ENCODE data around the gene EIF3L.

Gene EIF3L

DNA sequence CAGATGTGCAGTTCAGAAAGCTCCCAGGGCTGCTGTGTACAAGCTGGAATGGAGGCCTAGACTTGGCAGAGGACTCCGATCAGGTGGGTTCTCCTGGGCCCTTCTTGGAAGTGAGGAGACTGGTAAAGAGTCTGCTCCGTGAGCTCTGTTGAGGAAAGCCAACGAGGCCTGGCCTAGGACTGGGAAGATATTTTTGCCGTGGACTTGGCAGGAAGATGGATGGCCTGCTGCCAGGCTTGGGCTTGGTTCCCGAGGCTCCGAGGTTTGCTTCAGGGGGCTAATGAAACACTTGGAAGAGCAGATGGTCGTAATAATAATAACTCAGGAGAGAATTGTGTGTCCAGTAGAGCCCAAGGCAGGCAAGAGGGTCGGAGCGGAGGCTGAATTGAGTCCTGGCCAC lies 22.2 kb upstream of the EIF3L start:
- H3K4me1 Mint-ChIP-seq (ENCODE audit: low read depth), result peaks cover 5% of the 10 kb centered on the region
- H3K27ac Mint-ChIP-seq, result no peak overlapping the region
- no peak for DNase-seq
- H3K4me3 Mint-ChIP-seq, result no peak overlapping the region
- peaks cover 31% of the 10 kb centered on the region for H3K36me3 Mint-ChIP-seq (ENCODE audit: low read depth)
- peaks cover 27% of the 10 kb centered on the region for H3K27me3 Mint-ChIP-seq
- no peaks in the 10 kb centered on the region for H3K9me3 Mint-ChIP-seq

DNA sequence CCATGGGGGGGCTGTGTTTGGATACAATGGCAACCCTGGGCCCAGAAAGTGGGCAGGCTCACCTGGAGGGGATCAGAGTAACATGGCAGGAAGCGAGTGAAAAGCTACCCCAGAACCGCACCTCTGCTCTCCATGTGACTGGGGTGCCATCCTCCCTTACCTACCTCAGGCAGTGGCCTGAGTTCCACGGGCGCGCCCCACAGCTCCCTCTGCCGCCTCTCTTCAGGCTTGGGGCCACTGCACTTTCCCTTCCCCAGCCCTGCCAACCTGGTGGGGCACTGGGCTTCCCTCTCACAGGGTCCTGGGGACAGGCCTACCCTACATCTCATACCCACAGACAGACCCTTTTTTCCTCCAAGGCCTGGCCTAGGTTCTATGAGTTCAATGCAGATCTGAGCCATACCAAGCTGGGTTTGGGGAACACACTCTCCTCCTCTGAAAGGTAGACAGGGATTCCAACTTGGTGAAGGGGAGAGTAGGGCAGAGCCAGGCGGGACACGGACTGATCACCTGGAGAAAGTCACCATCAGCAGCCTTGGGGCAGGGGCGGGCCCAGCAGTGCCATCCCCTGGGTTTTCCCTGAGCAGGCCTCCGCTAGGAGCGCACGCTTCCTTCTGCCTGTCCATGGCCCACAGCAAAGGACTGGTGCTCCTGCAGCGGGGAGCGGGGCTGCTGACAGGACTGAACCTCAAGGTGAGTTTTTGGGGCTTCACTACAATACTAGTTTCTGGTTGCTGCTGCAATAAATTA lies 19.0 kb upstream of the EIF3L start:
- no peak for DNase-seq
- H3K27ac Mint-ChIP-seq, result no peak overlapping the region
- H3K27me3 Mint-ChIP-seq, result peaks cover 5% of the 10 kb centered on the region
- H3K9me3 Mint-ChIP-seq, result no peaks in the 10 kb centered on the region
- peaks cover 54% of the 10 kb centered on the region for H3K36me3 Mint-ChIP-seq (ENCODE audit: low read depth)
- no peak overlapping the region for H3K4me3 Mint-ChIP-seq
- peaks cover 2% of the 10 kb centered on the region for H3K4me1 Mint-ChIP-seq (ENCODE audit: low read depth)

DNA sequence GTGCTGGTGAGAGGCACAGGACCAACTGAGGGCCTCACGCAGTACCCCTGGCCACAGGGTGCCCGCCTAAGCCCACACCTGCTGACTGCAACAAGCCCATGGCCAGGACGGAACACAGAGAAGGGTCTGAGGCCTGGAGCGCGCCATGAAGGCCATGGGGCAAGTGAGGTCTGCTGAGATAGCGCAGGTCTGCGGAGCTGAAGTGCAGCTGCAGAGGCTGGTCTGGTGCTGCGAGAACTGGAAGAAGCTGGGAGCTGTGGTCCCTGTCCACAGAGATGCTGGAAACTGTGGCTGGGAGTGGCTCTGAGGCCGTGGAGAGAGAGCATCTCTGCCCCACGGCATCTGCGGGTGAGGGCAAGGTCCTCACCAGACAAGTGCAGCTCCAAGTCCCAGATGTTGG lies 17.7 kb upstream of the EIF3L start:
- Mint-ChIP-seq H3K4me1 (ENCODE audit: low read depth) (no peaks in the 10 kb centered on the region), H3K27me3 (no peaks in the 10 kb centered on the region), H3K36me3 (ENCODE audit: low read depth) (peaks cover 57% of the 10 kb centered on the region), H3K27ac (no peak overlapping the region), H3K9me3 (no peaks in the 10 kb centered on the region), H3K4me3 (no peak overlapping the region)
- no peak for DNase-seq

DNA sequence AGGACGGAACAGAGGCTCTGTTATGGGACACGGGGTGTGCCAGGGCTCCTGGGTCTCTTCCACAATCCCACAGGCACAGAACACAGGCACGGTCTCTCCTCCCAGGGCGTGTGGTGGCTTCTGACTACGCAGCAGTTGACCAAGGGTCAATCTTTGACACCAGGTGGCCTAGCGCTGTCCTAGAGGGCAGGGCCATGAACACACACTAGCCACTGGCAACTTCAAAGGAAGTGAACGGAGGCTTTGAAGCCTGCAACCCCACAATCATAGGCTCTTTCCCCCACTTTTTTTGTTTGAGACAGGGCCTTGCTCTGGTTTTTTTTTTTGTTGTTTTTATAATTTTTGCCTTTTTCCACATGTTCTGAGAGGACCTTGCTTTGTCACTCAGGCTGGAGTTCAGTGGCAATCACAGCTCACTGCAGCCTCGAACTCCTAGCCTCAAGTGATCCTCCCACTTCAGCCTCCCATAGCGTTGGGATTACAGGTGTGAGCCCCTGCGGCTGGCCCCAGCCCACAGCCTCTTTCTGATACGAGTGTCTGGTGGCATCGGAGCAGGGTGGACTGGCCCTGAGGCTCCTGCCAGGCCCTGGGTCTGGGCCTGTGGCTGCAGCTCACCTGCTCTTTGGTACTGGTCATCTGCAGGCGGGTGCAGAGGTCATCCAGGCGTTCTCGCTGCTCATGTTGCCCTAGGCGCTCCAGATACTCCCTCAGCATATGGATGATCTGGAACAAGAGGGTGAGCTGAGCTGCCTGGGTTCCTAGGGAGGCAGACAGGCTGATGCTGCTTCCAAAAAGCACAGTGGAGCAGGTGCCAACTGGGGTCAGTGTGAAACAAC lies 17.0 kb upstream of the EIF3L start:
- Mint-ChIP-seq H3K4me3 (no peak overlapping the region), H3K27me3 (no peaks in the 10 kb centered on the region), H3K36me3 (ENCODE audit: low read depth) (peaks cover 64% of the 10 kb centered on the region), H3K4me1 (ENCODE audit: low read depth) (no peaks in the 10 kb centered on the region), H3K27ac (no peak overlapping the region), H3K9me3 (no peaks in the 10 kb centered on the region)
- DNase-seq, result no peak

DNA sequence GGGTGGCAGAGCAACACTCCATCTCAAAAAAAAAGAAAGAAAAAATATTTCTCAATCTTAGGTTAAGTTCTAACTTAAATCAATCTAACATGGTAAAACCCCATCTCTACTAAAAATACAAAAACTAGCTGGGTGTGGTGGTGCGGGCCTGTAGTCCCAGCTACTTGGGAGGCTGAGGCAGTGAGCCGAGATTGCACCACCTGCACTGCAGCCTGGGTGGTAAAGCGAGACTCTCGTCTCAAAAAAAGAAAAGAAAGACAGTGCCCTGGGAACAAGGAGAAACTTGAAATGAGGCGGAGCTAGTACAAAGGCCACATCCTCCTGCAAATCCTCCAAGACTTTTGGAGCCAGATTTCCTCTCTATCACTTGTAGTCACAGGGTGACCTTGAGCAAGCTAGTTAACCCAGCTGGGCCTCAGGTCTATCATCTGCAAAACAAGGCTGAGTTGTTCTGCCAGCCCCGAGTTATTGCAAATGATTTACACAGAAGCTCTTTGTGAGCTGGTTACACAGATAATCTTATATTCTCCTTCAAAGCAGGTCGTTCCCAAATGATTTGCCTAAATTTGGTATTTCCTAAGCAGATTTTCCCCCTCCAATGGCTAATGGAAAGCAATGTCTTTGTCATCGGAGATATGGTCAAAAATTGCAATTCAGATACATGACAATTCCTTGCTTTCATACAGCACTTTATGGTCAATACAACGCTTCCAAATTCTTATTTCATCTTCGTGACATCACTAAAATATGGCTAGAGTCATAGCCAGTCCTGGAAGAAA lies 7.0 kb upstream of the EIF3L start:
- Mint-ChIP-seq H3K4me3 (peak overlapping the region; percentile 76), H3K27ac (peak overlapping the region; percentile 63), H3K4me1 (ENCODE audit: low read depth) (peaks cover 19% of the 10 kb centered on the region), H3K27me3 (no peaks in the 10 kb centered on the region), H3K9me3 (peaks cover 3% of the 10 kb centered on the region), H3K36me3 (ENCODE audit: low read depth) (peaks cover 47% of the 10 kb centered on the region)
- DNase-seq, result no peak

DNA sequence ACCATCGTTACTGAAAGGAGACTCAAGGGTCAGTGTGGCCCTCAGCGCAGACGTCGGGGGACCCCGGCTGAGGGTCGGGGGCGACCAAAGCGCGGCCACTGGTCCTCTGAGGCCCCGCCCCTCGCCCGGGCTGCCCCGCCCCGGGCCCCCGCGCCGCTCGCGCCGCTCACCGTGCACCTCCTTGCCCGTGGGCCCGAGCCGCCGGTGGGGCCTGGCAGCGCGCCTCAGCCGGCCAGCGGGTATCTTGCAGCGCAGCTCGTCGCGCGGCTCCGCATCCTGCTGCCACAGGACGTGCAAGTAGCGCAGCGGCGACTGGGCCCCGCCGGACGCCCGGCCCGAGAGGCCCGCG lies 5.5 kb upstream of the EIF3L start:
- Mint-ChIP-seq H3K4me3 (peak overlapping the region; percentile 87), H3K36me3 (ENCODE audit: low read depth) (peaks cover 46% of the 10 kb centered on the region), H3K27me3 (no peaks in the 10 kb centered on the region), H3K27ac (peak overlapping the region; percentile 95), H3K9me3 (peaks cover 3% of the 10 kb centered on the region), H3K4me1 (ENCODE audit: low read depth) (peaks cover 31% of the 10 kb centered on the region)
- no peak for DNase-seq

DNA sequence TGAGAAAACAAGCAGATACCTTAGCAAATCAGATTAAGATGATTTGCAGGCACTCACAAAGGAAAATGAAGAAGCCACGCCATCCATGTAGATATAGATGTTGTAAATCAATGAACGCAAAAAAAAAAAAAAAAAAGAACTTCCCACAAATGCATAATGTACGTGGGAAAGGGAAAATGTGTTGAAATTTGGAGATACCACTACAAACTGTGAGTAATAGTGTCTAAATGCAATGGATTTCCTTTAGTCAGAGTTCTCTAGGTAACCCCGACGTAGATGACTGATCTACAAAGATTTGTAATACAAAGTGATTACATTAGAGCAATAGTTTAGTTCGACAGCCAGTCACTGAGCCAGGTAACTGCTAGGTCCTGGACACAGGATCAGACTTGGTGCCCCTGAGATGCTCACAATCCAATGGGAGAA lies 4.3 kb upstream of the EIF3L start:
- H3K27me3 Mint-ChIP-seq, result no peaks in the 10 kb centered on the region
- peak overlapping the region; percentile 80 for H3K4me3 Mint-ChIP-seq
- DNase-seq, result no peak
- H3K36me3 Mint-ChIP-seq (ENCODE audit: low read depth), result peaks cover 46% of the 10 kb centered on the region
- H3K27ac Mint-ChIP-seq, result peak overlapping the region; percentile 91
- H3K9me3 Mint-ChIP-seq, result peaks cover 3% of the 10 kb centered on the region
- peaks cover 36% of the 10 kb centered on the region for H3K4me1 Mint-ChIP-seq (ENCODE audit: low read depth)

DNA sequence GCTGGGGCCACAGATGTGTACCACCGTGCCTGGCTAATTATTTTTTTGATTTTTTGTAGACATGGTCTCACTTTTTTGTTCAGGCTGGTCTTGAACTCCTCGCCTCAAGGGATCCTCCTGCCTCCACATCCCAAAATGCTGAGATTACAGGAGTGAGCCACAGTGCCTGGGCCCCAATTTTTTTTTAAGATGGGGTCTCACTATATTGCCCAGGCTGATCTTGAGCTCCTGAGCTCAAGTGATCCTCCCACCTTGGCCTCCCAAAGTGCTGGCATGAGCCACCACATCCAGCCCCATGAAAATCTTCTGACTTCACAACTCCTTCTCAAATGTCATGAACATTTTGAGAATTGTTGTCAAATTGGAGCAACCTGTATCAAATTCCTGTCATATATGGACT lies 2.8 kb upstream of the EIF3L start:
- Mint-ChIP-seq H3K9me3 (peaks cover 3% of the 10 kb centered on the region), H3K36me3 (ENCODE audit: low read depth) (peaks cover 55% of the 10 kb centered on the region), H3K4me3 (no peak overlapping the region), H3K27me3 (no peaks in the 10 kb centered on the region), H3K4me1 (ENCODE audit: low read depth) (peaks cover 47% of the 10 kb centered on the region), H3K27ac (no peak overlapping the region)
- no peak for DNase-seq

DNA sequence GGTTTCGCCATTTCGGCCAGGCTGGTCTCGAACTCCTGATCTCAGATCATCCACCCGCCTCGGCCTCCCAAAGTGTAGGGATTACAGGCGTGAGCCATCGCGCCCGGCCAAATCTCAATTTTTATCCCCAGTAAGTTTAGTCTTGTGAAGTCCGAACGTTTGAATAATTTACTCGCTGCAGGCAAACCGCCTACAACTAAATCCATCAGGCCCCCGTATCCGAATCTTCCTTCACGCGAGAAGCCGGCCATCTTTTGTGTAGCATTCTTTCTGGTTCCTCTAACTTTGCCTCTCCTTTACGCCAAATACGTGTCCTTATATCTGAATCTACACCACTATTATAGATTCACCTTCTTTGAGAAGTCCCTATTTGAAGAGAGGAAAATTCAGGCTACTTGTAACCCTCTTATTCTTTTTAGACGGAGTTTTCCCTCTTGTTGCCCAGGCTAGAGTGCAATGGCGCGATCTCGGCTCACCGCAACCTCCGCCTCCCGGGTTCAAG lies 581 bp upstream of the EIF3L start:
- DNase-seq, result peak; percentile 48
- peaks cover 3% of the 10 kb centered on the region for H3K9me3 Mint-ChIP-seq
- H3K4me3 Mint-ChIP-seq, result peak overlapping the region; percentile 93

DNA sequence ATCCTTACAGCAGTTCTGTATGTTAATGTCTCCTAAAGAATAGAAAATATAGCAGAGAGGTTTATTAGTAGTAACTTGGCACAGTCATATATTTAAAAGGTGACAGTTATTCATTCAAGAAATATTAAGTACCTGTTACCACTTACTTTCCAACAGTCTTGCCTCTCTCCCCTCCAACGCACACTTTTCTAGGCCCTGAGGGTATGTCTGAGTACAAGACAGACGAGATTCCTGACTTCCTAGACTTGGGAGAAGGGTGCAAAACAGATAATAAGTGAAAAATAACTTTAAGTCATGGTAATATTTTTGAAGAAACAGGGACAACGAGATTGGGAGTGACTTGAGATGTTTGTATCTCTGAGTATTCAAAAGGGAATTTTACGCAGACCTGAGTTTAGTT lies 1.6 kb downstream of the EIF3L start:
- no peak for DNase-seq
- peak overlapping the region; percentile 93 for H3K4me3 Mint-ChIP-seq
- H3K36me3 Mint-ChIP-seq (ENCODE audit: low read depth), result peaks cover 81% of the 10 kb centered on the region
- peak overlapping the region; percentile 73 for H3K27ac Mint-ChIP-seq
- H3K27me3 Mint-ChIP-seq, result no peaks in the 10 kb centered on the region
- no peaks in the 10 kb centered on the region for H3K9me3 Mint-ChIP-seq
- peaks cover 59% of the 10 kb centered on the region for H3K4me1 Mint-ChIP-seq (ENCODE audit: low read depth)

More for the DNA sequence above, 581 bp upstream of the EIF3L start:
- peaks cover 63% of the 10 kb centered on the region for H3K36me3 Mint-ChIP-seq (ENCODE audit: low read depth)
- peak overlapping the region; percentile 99 for H3K27ac Mint-ChIP-seq
- peaks cover 48% of the 10 kb centered on the region for H3K4me1 Mint-ChIP-seq (ENCODE audit: low read depth)
- no peaks in the 10 kb centered on the region for H3K27me3 Mint-ChIP-seq

DNA sequence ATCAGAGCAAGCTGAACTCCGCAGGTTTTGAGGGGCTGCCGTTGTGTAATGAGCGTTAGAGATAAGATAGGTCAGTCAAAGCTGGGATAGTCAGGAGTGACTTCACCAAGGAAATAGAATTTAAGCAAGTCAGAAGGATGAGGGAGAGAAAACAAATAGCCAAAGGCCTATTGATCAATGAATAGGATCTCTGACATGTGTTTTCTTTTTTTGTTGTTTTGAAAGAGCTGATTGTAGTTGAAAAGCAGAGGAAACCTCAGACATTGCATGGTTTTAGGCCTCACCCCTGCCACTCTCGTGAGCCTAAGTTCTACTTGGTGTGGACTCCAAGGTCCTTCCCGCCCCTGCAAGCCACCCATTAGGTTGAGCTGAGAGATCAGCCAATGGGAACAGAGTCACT lies 3.2 kb downstream of the EIF3L start:
- peaks cover 92% of the 10 kb centered on the region for H3K36me3 Mint-ChIP-seq (ENCODE audit: low read depth)
- H3K4me1 Mint-ChIP-seq (ENCODE audit: low read depth), result peaks cover 58% of the 10 kb centered on the region
- no peak overlapping the region for H3K4me3 Mint-ChIP-seq
- no peaks in the 10 kb centered on the region for H3K27me3 Mint-ChIP-seq
- no peaks in the 10 kb centered on the region for H3K9me3 Mint-ChIP-seq
- DNase-seq, result no peak
- peak overlapping the region; percentile 84 for H3K27ac Mint-ChIP-seq

DNA sequence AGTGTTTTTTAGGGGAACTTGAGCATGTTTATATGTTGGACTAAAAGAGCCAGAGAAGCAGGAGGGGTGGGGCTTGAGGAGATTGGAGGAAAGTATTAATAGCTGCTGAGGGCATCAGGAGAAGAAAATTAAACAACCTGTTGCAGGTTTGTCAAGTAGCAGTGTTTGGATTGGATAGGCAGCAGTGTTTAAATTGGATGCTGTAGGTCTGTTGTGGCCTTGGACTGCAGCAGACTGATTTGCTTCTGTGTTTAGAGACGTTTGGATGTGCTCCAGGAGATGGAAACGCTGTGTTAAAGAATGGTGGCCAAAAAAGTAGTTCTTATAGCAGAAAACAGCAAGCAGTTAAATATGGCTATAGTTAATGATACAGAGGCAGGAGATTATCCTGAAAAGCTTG lies 5.7 kb downstream of the EIF3L start:
- H3K36me3 Mint-ChIP-seq (ENCODE audit: low read depth), result peaks cover 90% of the 10 kb centered on the region
- no peak for DNase-seq
- peaks cover 43% of the 10 kb centered on the region for H3K4me1 Mint-ChIP-seq (ENCODE audit: low read depth)
- no peak overlapping the region for H3K4me3 Mint-ChIP-seq
- H3K9me3 Mint-ChIP-seq, result no peaks in the 10 kb centered on the region
- no peaks in the 10 kb centered on the region for H3K27me3 Mint-ChIP-seq
- peak overlapping the region; percentile 53 for H3K27ac Mint-ChIP-seq

DNA sequence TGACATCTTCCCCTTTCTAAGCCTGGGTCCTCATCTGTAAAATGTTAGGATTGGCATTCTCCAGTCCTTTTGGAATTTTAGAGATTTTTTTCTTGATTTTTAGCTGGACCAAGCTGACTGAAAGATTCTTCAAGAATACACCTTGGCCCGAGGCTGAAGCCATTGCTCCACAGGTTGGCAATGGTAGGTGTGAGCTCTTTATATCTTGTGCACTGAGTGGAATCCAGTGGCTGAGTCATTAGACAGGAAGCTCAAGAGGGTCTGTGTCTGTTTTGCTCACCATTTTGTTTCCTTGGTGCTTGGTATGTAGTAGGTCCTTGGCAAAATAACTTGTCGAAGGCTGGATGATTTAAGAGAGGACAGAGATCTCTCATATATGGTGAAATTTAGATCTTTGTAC lies 6.2 kb downstream of the EIF3L start:
- no peaks in the 10 kb centered on the region for H3K27me3 Mint-ChIP-seq
- H3K9me3 Mint-ChIP-seq, result no peaks in the 10 kb centered on the region
- peaks cover 41% of the 10 kb centered on the region for H3K4me1 Mint-ChIP-seq (ENCODE audit: low read depth)
- H3K36me3 Mint-ChIP-seq (ENCODE audit: low read depth), result peaks cover 91% of the 10 kb centered on the region
- peak overlapping the region; percentile 53 for H3K27ac Mint-ChIP-seq
- no peak for DNase-seq
- H3K4me3 Mint-ChIP-seq, result no peak overlapping the region

DNA sequence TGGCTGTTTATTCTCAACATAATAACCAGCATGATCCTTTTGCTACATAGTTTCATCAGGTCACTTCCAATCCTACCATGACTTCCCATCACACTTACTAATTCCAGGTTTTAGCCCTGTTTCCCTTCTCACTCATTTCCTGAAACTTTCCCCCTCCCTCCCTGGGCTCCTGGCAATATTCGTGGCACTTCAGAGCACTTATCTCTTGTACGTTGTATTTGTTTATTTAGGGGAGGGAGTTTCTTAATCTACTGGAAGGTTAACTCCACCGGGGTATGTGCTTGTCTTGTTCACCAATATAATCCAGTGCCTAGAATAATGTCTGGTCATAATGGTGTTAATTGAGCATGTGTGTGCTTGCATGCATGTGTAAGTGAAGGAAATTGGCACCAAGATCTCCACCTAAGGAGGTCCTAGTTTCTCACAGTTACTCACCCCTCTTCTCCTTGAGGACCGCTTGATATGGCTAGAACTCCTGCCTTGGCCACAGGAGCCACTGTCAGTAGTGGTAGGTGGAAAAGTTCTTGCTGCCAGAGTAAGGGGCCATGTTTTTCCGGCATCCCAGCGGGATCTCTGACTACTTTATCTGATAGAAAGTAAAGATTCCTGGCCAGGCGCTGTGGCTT lies 11.7 kb downstream of the EIF3L start:
- DNase-seq, result no peak
- H3K27me3 Mint-ChIP-seq, result no peaks in the 10 kb centered on the region
- no peaks in the 10 kb centered on the region for H3K9me3 Mint-ChIP-seq
- peaks cover 93% of the 10 kb centered on the region for H3K36me3 Mint-ChIP-seq (ENCODE audit: low read depth)
- no peak overlapping the region for H3K4me3 Mint-ChIP-seq
- H3K4me1 Mint-ChIP-seq (ENCODE audit: low read depth), result peaks cover 22% of the 10 kb centered on the region
- H3K27ac Mint-ChIP-seq, result peak overlapping the region; percentile 1
